ENCODE measurements around the gene SLC3A2. TPM values are rescaled to one million over a fixed set of nuclear protein-coding genes. Genes with fewer than 3 reads are reported as not detected.

The SLC3A2 gene
- total RNA-seq, 2 experiments from 2014 or later = 289 to 321 TPM

DNA sequence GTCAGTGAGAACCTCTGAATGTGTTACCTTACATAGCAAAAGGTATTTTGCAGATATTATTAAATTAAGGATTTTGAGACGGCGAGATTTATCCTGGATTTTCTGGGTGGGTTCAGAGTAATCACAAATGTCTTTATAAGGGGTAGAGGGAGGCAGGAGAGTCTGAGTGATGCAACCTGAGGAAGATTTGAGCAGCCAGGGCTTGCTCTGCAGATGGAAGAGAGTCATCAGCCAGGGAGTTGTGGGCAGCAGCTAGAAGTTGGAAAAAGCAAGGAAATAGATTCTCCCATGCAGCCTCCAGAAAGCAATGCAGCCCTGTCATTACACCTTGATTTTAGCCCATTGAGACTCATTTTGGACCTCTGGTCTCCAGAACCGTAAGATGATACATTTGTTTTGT lies 37.2 kb upstream of the SLC3A2 start:
- Histone ChIP-seq H3K79me2 (ENCODE audit: insufficient read depth, low read depth, low read length) (peaks cover 9% of the 10 kb centered on the region), H2AFZ (ENCODE audit: low read length) (0 out of 2 replicates have a peak overlapping the region, but pooled peaks have one; percentile 37), H4K20me1 (ENCODE audit: insufficient read depth, low read length) (no peaks in the 10 kb centered on the region), H3K9me3 (ENCODE audit: low read length) (no peaks in the 10 kb centered on the region), H3K36me3 (ENCODE audit: insufficient read depth, low read length) (peaks cover 4% of the 10 kb centered on the region; the same call in 1 of the 2 replicates), H3K4me2 (ENCODE audit: low read length) (no peak overlapping the region), H3K27ac (ENCODE audit: low read depth, low read length, poor library complexity, severe bottlenecking) (no peak overlapping the region), H3K9me2 (ENCODE audit: insufficient read depth, low read length) (no peaks in the 10 kb centered on the region), H3K4me1 (ENCODE audit: insufficient read depth, low read length, poor library complexity, severe bottlenecking) (peaks cover 19% of the 10 kb centered on the region), H3K4me3 (ENCODE audit: low read depth, low read length, poor library complexity, severe bottlenecking) (no peak overlapping the region)
- DNase-seq (ENCODE audit: low spot score) = no peak
- TF ChIP-seq EZH2phosphoT487 (IDR thresholded peaks at IDR 0.05; ENCODE audit: borderline replicate concordance, low read depth, low read length) = no peak
- TF ChIP-seq, protein P1, sequence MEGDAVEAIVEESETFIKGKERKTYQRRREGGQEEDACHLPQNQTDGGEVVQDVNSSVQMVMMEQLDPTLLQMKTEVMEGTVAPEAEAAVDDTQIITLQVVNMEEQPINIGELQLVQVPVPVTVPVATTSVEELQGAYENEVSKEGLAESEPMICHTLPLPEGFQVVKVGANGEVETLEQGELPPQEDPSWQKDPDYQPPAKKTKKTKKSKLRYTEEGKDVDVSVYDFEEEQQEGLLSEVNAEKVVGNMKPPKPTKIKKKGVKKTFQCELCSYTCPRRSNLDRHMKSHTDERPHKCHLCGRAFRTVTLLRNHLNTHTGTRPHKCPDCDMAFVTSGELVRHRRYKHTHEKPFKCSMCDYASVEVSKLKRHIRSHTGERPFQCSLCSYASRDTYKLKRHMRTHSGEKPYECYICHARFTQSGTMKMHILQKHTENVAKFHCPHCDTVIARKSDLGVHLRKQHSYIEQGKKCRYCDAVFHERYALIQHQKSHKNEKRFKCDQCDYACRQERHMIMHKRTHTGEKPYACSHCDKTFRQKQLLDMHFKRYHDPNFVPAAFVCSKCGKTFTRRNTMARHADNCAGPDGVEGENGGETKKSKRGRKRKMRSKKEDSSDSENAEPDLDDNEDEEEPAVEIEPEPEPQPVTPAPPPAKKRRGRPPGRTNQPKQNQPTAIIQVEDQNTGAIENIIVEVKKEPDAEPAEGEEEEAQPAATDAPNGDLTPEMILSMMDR (conservative IDR thresholded peaks at IDR 0.05; ENCODE audit: low read length) = no peak
- POLR2A ChIA-PET = interaction anchor here (5.3 kb wide), 1 partner anchor 12 kb away, joined by 45 read pairs; no protein-coding TSS in a partner anchor
- CTCF ChIA-PET (ENCODE audit: unreplicated experiment) = interaction anchor here (0.6 kb wide), 1 partner anchor 12 kb away, joined by 8 read pairs; the partner anchor contains the start of gene STX5
- BruUV-seq (replicated peaks) = no TSS peak
- intact Hi-C loops (cut with micrococcal nuclease; ENCODE audit: unreplicated experiment) = loop anchor here (5.0 kb wide), 1 partner anchor 116 kb away; the partner anchor contains the start of genes HNRNPUL2 and TTC9C

GRCh38 chr11:62844154-62844553 lies 36.5 kb upstream of the SLC3A2 start:
- Histone ChIP-seq H3K4me1 (ENCODE audit: insufficient read depth, low read length, poor library complexity, severe bottlenecking) (peaks cover 19% of the 10 kb centered on the region), H3K4me3 (ENCODE audit: low read depth, low read length, poor library complexity, severe bottlenecking) (no peak overlapping the region), H2AFZ (ENCODE audit: low read length) (no peak overlapping the region), H3K79me2 (ENCODE audit: insufficient read depth, low read depth, low read length) (peaks cover 3% of the 10 kb centered on the region; the same call in 1 of the 2 replicates), H3K9me2 (ENCODE audit: insufficient read depth, low read length) (no peaks in the 10 kb centered on the region), H4K20me1 (ENCODE audit: insufficient read depth, low read length) (no peaks in the 10 kb centered on the region), H3K4me2 (ENCODE audit: low read length) (no peak overlapping the region), H3K9me3 (ENCODE audit: low read length) (no peaks in the 10 kb centered on the region), H3K27ac (ENCODE audit: low read depth, low read length, poor library complexity, severe bottlenecking) (no peak overlapping the region), H3K36me3 (ENCODE audit: insufficient read depth, low read length) (no peaks in the 10 kb centered on the region)
- ChIA-PET CTCF (ENCODE audit: unreplicated experiment) (no interaction called here), POLR2A (interaction anchor here (5.3 kb wide), 1 partner anchor 11 kb away, joined by 45 read pairs; no protein-coding TSS in a partner anchor)
- intact Hi-C loops (cut with micrococcal nuclease; ENCODE audit: unreplicated experiment) = loop anchor here (5.0 kb wide), 1 partner anchor 117 kb away; the partner anchor contains the start of genes HNRNPUL2 and TTC9C
- no peak for DNase-seq (ENCODE audit: low spot score)
- no TSS peak for BruUV-seq (replicated peaks)
- no peak for TF ChIP-seq EZH2phosphoT487 (IDR thresholded peaks at IDR 0.05; ENCODE audit: borderline replicate concordance, low read depth, low read length)
- TF ChIP-seq, protein P1 (conservative IDR thresholded peaks at IDR 0.05; ENCODE audit: low read length) = no peak

DNA sequence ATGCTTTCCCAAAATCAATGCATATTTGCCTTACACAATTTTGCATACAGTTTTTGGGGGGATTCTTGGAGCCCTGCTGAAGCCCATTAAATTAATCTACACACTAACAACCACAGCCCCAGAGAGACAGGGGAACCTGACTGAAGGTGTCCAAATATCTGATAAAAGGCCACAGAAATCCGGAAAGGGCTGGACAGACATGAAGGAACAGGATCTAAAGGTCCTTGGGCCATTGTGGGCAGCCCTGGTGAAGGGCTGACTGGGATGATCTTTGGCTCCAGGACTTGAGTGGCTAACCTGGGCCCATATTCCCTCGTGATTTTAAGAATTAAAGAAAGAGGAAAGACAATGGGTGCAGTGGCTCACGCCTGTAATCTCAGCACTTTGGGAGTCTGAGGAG lies 34.5 kb upstream of the SLC3A2 start:
- TF ChIP-seq, protein P1 (conservative IDR thresholded peaks at IDR 0.05; ENCODE audit: low read length) = no peak
- no peak for TF ChIP-seq EZH2phosphoT487 (IDR thresholded peaks at IDR 0.05; ENCODE audit: borderline replicate concordance, low read depth, low read length)
- no peak overlapping the region for H3K27ac ChIP-seq (ENCODE audit: low read depth, low read length, poor library complexity, severe bottlenecking)
- ChIA-PET POLR2A (interaction anchor here (5.3 kb wide), 1 partner anchor 9 kb away, joined by 45 read pairs; no protein-coding TSS in a partner anchor), CTCF (ENCODE audit: unreplicated experiment) (no interaction called here)
- no peak overlapping the region for H2AFZ ChIP-seq (ENCODE audit: low read length)
- H3K79me2 ChIP-seq (ENCODE audit: insufficient read depth, low read depth, low read length) = no peaks in the 10 kb centered on the region
- no peaks in the 10 kb centered on the region for H4K20me1 ChIP-seq (ENCODE audit: insufficient read depth, low read length)
- intact Hi-C loops (cut with micrococcal nuclease; ENCODE audit: unreplicated experiment) = no loop called here
- H3K4me2 ChIP-seq (ENCODE audit: low read length) = no peak overlapping the region
- H3K9me2 ChIP-seq (ENCODE audit: insufficient read depth, low read length) = no peaks in the 10 kb centered on the region
- no TSS peak for BruUV-seq (replicated peaks)
- DNase-seq (ENCODE audit: low spot score) = no peak
- peaks cover 11% of the 10 kb centered on the region for H3K4me1 ChIP-seq (ENCODE audit: insufficient read depth, low read length, poor library complexity, severe bottlenecking)
- H3K4me3 ChIP-seq (ENCODE audit: low read depth, low read length, poor library complexity, severe bottlenecking) = no peak overlapping the region
- H3K9me3 ChIP-seq (ENCODE audit: low read length) = no peaks in the 10 kb centered on the region
- peaks cover 2% of the 10 kb centered on the region; the same call in 1 of the 2 replicates for H3K36me3 ChIP-seq (ENCODE audit: insufficient read depth, low read length)
